22Rv1 (cell line): ENCODE data around the gene ACOX3.

Source experiments
- H3K27ac ChIP-seq: fragments of 450-650 bp; 2 replicates; pipeline ENCODE4 v1.5.1; 2017
- CTCF ChIP-seq: fragments of 450-650 bp; IDR thresholded peaks from 2 replicates; pipeline ENCODE4 v1.5.1; 2017; ENCODE audit warnings: mild to moderate bottlenecking
- ZFX ChIP-seq: fragments of 450-650 bp; IDR thresholded peaks from 2 replicates; pipeline ENCODE4 v1.6.1; 2017; ENCODE audit warnings: antibody characterized with exemption, borderline replicate concordance

ACOX3 gene

DNA sequence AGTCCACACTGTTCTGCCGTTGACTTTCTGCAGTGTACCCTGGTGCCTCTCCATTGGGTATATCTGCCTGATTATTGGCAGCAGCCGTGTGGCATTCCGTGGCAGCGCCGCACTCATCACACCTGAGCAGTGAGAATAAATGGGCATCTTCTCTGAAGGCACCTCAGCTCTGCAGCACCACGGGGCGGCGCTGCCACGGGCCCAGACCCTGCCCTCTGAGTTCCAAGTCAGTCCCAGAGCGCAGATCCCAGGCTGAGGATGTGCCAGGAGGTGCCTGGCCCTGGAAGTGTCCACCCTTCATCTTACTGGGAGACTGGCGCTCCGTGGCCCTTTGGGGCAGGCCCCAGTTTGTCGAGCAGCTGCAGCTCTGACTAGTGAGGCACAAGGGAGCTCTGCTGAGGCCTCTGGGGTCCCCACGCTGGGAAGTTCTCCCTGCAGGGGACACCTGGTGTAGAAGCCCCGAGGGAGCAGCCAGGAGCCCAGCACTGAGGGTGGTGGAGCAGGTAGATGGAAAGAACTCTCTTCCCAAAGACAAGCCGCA, 36.6 kb upstream of the ACOX3 start:
- no peak for TF ChIP-seq CTCF
- no peak for TF ChIP-seq ZFX
- no peak overlapping the region for H3K27ac ChIP-seq

GRCh38 chr4:8475751-8476575, 35.4 kb upstream of the ACOX3 start:
- no peak for TF ChIP-seq ZFX
- H3K27ac ChIP-seq = no peak overlapping the region

DNA sequence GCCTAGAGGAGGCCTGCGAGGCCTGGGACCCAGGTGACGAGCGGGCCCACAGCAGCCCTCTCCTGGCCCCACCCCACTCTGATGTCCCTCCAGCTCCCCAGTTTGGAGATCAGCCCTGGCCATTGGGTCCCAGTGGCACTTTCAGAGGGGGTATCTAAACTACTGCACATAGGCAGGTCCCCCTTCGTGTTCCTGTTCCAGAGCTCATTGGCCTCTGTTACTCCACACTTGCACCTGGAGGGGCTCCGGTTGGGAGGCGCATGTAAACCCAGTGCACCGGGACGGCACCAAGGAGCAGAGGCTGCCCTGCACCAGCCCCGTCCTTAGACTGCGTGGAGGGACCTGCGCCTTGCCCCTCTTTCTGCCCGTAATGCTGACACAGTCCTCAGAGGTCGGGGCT, 34.3 kb upstream of the ACOX3 start:
- H3K27ac ChIP-seq = no peak overlapping the region
- TF ChIP-seq CTCF (no peak), ZFX (no peak)

DNA sequence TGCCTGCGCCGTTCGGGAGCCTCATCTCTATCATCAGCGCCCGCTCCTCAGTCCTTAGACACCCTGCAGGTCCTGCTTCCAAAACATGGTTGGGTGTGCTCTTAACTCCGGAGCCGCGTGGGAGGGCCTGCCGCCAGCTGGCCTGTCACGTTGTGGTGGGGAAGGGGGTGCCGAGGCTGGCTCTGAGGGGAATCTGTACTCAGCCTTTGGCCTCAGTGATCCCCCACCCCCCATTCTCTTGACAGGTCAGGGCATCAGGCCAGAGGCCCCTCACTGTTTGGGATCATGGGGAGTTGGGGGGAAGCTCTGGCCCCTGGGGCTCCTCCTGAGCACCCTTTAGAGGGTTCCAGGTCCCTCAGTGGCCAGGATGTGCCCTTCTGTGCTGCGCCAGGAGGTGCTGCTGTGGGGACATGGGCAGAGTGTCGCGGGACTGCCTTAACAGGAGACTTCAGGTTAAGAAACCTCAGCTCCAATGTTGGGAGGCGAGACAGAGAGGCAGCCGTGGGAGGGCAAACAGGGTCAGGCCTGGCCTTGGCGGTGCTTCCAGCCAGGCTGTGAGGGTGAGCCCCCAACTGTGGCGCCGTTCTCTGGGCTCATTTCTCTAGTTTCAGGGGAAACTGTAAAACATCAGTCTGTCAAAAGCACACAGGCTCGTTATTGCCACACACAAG, 33.5 kb upstream of the ACOX3 start:
- TF ChIP-seq CTCF = no peak
- no peak for TF ChIP-seq ZFX
- H3K27ac ChIP-seq = no peak overlapping the region

GRCh38 chr4:8473198-8473919, 32.8 kb upstream of the ACOX3 start:
- TF ChIP-seq ZFX (no peak), CTCF (no peak)
- no peak overlapping the region for H3K27ac ChIP-seq

DNA sequence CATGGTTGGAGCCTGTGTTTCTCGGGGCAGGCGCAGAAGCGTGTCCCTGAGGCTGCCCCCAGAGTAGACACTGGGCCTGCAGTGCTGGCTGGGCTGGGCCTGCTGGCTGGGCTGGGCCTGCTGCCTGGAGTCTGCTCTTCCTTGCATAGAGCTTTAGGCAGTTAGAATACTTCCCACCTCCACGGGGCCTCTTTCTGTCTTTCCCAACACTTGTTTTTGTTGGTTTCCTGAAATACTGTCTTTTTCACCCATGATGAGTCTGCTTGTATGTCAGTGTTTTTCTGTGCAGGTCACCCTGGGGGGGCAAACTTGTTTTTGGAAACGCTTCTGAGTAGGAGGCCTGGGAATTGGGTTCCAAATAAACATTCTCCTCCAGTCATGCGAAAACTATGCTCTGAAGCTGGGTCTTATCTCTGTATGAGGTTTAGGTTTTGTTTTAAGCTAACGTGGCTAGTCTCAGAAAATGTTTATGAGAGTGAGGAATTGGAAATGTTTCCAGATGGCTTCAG, 32.2 kb upstream of the ACOX3 start:
- H3K27ac ChIP-seq = no peak overlapping the region

More for the DNA sequence above, 32.2 kb upstream of the ACOX3 start:
- no peak for TF ChIP-seq CTCF
- no peak for TF ChIP-seq ZFX
